HL-60 (cell line): ENCODE results near the gene ANXA1.

ENCODE experiments used
- CTCF ChIP-seq: IDR thresholded peaks from one replicate; pipeline ENCODE4 v1.5.1; 2011; ENCODE audit warnings: low read length, control low read depth, inconsistent platforms; ENCODE audit not compliant: insufficient read depth
- GABPA ChIP-seq: IDR thresholded peaks from 2 replicates; pipeline ENCODE4 v1.6.1; 2012; ENCODE audit warnings: low read depth
- POLR2AphosphoS5 ChIP-seq: IDR thresholded peaks from 2 replicates; pipeline ENCODE4 v1.6.1; 2012; ENCODE audit warnings: low read depth

- no peak for TF ChIP-seq CTCF
- no peak for TF ChIP-seq GABPA
- TF ChIP-seq POLR2AphosphoS5, result no peak
Measured at GRCh38 chr9:73151653-73152542, at the start of gene ANXA1.
